Hippocampal formation (tissue), 2 donors: ENCODE data around the gene PROSER3.

ENCODE experiments used
- DNase-seq, 2 donors: peaks; one replicate each; lab custom pipeline; 2025; lab: John Stamatoyannopoulos, UW

PROSER3 gene

DNA sequence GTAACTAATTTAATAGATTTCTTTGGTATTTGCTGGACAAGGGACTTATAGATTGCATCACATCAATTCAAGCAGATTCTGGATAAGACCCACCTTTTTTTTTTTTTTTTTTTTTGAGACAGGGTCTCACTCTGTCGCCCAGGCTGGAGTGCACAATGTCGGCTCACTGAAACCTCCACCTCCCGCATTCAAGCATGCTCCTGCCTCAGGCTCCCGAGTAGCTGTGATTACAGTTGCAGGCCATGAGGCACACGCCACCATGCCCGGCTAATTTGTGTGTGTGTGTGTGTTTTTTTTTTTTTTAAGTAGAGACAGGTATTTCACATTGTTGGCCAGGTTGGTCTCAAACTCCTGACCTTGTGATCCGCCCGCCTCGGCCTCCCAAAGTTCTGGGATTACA is 58.9 kb downstream of the PROSER3 start:
- no peak for DNase-seq

DNA sequence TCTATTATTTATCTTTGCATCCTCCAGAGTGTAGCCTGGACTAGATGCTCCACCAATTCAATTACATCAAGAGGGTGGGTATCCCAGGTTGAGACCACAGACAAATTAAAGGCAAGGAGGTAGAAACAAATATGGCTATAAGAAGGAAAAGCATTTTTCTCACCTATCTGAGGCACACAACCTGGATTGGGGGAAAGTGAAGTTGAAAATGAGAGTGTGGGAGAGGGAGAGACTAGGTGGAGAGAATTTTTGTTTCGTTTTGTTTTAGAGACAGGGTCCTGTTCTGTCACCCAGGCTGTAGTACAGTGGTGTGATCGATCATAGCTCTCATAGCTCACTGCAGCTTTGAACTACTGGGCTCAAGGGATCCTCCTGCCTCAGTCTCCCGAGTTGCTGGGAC is 60.5 kb downstream of the PROSER3 start:
- DNase-seq: no peak
